ENCODE data around the gene GPNMB. TPM values are rescaled to one million over a fixed set of nuclear protein-coding genes. Genes with fewer than 3 reads are reported as not detected.
"Not testable (repeated sequence)": the region's sequence is repeated elsewhere in the genome, so short reads cannot be mapped to it uniquely, and the experiment has no call there.

The GPNMB gene
- total RNA-seq, 1 experiment from 2014 or later = 1.2 TPM

DNA sequence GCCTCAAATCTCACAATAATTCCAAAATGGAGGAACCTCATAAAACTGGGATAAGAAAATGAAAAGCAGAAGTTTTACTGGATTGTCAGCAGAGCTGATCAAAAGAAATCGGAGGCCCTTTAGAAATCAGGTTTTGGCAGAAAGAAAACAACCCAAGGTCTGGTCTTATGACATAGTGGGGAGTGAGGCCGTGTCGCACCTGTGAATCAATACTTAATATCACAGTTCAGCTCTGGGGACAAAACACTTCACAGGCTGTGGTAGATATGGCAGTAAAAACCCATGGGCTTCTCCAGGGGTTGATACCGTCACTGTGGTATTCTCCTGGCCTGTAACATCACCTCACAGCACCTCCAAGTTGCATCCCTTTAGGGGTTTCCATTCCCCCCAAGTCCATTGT, 46.0 kb downstream of the GPNMB start:
- Histone ChIP-seq H3K27me3 (ENCODE audit: control insufficient read depth, insufficient read depth, low read length) (no peaks in the 10 kb centered on the region), H3K36me3 (replicated peaks; ENCODE audit: control insufficient read depth, insufficient read depth, low read length) (no peaks in the 10 kb centered on the region), H3K4me3 (ENCODE audit: insufficient read depth, low read depth, low read length) (no peak overlapping the region)
- no peak for DNase-seq

DNA sequence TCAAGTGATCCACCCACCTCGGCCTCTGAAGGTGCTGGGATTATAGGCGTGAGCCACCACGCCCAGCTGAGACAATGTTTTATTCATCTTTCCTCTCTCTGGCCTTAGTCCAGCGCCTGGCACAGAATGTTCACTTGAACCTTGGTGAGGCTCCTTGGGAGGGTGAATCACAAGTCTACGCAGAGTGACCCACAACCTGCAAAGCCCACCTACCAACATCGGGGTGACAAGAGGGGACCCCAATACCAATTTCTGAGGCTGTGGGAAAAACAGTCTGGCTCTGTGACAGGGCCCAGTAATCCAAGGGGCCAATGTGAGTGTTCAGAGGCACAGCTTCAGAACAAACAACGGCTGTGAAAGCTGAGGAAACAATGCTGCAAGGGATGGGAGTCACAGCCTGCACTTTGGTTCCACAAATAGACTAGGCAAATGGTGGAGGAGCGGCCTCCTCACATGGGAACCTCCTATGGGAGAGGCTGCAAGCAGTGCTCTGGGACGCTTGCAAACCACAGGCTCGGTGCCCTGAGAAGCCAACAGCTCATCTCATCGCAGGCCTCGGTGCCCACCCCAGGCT, 47.0 kb downstream of the GPNMB start:
- Histone ChIP-seq H3K4me3 (ENCODE audit: insufficient read depth, low read depth, low read length) (no peak overlapping the region), H3K27me3 (ENCODE audit: control insufficient read depth, insufficient read depth, low read length) (no peaks in the 10 kb centered on the region), H3K36me3 (replicated peaks; ENCODE audit: control insufficient read depth, insufficient read depth, low read length) (no peaks in the 10 kb centered on the region)
- DNase-seq = no peak

DNA sequence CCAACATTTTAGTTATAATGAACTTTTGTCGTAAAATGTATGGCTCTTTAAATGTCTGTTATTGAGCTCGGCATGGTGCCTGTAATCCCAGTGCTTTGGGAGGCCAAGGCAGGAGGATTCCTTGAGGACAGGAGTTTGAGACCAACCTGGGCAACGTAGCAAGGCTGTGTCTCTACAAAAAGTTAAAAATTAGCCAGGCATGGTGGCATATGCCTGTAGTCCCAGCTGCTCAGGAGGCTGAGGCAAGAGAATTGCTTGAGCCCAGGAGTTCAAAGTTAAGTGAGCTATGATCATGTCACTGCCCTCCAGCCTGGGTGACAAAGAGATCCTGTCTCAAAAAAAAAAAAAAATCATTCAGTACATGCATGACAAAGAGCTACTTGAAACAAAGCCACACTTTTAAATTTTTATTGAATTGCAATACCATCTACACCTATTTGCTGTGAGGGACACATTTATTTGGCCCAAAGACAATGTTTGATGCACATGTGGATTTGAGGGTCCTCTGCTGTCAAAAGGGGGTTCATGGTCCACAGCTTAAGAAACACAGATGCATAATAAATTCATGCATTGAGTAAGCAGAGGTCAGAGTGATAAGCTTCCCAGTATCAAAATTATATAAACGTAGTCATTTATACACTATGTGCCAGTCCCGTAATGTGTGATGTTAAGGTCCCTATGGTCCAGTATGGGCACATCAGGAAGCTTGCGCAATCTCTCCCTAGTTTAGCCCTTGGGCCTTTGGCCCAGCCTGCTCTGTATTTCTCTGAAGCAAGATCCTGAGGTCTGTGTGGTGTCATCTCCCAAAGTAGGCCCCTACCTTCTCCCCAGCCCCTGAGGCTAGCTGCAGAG, 48.2 kb downstream of the GPNMB start:
- Histone ChIP-seq H3K4me3 (ENCODE audit: insufficient read depth, low read depth, low read length) (no peak overlapping the region), H3K36me3 (replicated peaks; ENCODE audit: control insufficient read depth, insufficient read depth, low read length) (no peaks in the 10 kb centered on the region), H3K27me3 (ENCODE audit: control insufficient read depth, insufficient read depth, low read length) (no peaks in the 10 kb centered on the region)
- DNase-seq = no peak

DNA sequence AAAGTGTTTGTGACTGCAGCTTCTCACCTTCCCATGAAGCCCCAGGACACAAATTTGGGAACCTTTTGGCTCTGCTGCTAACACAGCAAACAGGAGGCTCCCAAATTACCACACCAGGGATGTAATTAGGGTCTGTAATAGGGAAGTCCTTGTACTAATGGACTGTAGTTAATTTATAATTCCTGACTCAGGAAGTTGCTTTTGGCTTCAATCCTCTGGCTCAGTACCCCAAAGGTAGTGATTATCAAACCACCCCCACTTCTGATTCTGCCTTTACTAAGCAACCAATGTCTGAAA, 48.8 kb downstream of the GPNMB start:
- no peaks in the 10 kb centered on the region for H3K36me3 ChIP-seq (replicated peaks; ENCODE audit: control insufficient read depth, insufficient read depth, low read length)
- no peak for DNase-seq
- no peak overlapping the region for H3K4me3 ChIP-seq (ENCODE audit: insufficient read depth, low read depth, low read length)
- H3K27me3 ChIP-seq (ENCODE audit: control insufficient read depth, insufficient read depth, low read length) = no peaks in the 10 kb centered on the region

DNA sequence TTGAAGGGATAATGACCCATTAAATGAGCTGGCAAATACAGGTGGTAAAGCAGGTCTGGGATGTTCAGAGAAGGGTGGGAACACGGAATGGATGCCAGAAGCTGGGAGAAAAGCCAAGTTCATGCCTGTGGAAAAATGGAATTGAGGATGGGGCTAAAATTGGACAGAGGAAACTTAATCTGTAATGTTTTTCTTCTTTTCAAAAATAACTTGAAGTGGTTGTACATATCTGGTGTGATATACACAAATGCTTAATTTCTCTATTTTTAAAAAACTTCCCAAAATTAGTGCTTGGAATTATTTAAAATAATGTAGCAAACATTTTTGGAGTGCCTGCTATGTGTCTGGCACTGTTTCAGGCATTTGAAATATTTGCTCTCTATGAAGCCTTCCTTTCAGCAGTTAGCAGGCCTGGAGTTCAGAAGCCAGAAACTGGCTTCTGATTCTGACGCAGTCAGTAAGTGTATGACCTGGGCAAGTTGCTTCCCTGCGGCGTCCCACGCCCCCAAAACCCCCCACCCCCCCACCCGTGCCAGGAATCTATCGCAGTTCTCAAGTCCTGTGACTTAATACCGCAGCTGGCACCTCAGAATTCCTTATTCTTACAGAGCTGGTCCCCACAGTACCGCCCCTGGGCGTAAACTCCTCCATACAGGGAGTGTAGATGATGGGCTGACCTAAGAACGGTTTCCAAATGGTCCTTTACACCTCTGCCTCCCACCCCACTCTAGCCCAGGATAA, 51.7 kb downstream of the GPNMB start:
- Histone ChIP-seq H3K36me3 (replicated peaks; ENCODE audit: control insufficient read depth, insufficient read depth, low read length) (peaks cover 4% of the 10 kb centered on the region; the same call in 1 of the 2 replicates), H3K4me3 (ENCODE audit: insufficient read depth, low read depth, low read length) (no peak overlapping the region)
- DNase-seq = no peak

DNA sequence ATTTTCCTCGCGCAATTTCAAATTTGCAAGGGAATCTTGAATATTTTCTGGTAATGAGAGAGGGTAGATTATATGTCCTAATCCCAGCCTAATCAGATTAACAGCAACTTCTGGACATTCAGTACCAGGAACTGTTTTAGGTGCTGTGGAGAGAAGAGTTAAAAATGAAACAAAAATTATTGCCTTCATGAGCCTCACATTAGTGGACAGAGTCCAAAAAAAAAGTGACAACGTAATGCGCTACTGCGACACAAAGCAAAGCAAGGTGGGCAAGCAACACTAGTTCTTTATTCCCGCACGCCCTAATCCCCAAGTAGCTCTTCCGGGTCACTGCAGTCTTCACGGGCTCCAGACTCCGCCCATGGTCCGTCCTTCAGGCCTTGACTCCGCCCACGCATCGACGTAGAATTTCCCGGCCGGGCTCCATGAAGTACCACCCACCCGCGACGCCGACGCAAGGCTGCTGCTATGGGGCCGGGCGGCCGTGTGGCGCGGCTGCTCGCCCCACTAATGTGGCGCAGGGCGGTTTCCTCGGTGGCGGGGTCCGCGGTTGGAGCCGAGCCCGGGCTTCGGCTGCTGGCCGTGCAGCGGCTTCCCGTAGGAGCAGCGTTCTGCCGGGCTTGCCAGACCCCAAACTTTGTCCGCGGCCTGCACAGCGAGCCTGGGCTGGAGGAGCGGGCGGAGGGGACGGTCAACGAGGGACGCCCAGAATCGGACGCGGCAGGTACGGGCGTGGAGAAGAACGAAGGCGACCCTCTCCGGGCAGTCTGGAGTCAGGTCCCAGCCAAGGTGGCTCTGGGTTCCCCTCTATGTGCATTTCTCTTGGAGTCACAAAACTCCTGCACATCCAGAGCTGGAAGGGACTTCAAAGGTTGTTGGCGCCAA, 52.6 kb downstream of the GPNMB start, which contains the start of gene MALSU1:
Gene MALSU1, plus strand, starts transcription at position 455 of the 885 bp plus-strand sequence. Its CDS starts 14 bp downstream, at position 469.
- peak within 1 kb of the TSS; percentile 93 for H3K4me3 ChIP-seq (ENCODE audit: insufficient read depth, low read depth, low read length)
- DNase-seq = peak; percentile 93
- H3K27me3 ChIP-seq (ENCODE audit: control insufficient read depth, insufficient read depth, low read length) = no peaks in the 10 kb centered on the region
- H3K36me3 ChIP-seq (replicated peaks; ENCODE audit: control insufficient read depth, insufficient read depth, low read length) = peaks cover 4% of the 10 kb centered on the region; the same call in 1 of the 2 replicates

More for the DNA sequence above, 51.7 kb downstream of the GPNMB start:
- H3K27me3 ChIP-seq (ENCODE audit: control insufficient read depth, insufficient read depth, low read length) = no peaks in the 10 kb centered on the region

DNA sequence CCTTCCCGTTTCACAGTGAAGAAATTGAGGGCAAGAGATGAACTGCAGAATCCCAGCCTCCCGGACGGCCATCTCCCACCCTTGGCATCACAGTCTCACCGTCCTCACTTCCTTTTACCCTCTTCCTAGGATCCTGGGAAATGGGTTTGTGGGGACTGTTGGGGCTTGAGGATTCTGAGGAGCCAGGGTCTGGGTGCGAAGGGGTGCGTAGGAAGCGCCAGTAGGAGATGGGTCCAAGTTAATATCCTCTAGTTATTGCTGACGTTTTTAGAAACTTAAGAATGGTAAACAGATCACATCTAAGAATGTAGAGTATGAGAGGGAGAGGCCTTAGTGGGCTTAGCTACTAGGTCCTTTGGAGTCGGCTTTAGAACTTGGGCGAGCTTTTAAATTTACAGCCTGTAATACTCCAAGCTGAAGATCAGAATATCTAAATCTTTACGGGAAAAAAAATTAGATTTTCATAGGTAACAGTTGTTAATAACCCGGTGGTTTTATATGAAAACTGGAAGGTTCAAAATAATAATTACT, 53.3 kb downstream of the GPNMB start:
- peak overlapping the region; percentile 93 for H3K4me3 ChIP-seq (ENCODE audit: insufficient read depth, low read depth, low read length)
- no peaks in the 10 kb centered on the region for H3K27me3 ChIP-seq (ENCODE audit: control insufficient read depth, insufficient read depth, low read length)
- peaks cover 4% of the 10 kb centered on the region; the same call in 1 of the 2 replicates for H3K36me3 ChIP-seq (replicated peaks; ENCODE audit: control insufficient read depth, insufficient read depth, low read length)
- no peak for DNase-seq

DNA sequence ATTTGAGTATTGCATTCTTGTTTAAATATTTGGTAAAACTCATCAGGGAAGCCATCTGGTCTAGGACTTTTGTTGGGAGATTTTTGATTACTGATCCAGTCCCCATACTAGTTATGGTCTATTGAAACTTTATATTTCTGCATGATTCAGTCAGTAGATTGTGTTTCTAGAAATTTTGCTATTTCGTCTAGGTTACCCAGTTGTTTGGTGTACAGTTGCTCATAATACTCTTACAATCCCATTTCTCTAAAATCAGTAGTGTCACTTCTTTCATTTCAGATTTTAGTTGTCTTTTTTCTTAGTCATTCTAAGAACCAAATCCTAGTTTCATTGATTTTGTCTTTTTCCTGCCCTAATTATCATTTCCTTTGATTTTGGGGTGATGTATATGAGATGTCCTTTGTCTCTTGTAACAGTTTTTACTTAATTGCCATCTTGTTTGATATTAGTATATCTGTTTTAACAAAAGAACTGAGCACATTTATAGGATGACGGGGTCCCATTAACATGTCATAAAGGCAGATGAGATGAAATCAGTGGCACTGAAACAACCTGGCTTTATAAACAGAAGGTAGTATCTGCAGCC, 60.5 kb downstream of the GPNMB start:
- no peak for DNase-seq
- no peak overlapping the region for H3K4me3 ChIP-seq (ENCODE audit: insufficient read depth, low read depth, low read length)
- peaks cover 20% of the 10 kb centered on the region for H3K36me3 ChIP-seq (replicated peaks; ENCODE audit: control insufficient read depth, insufficient read depth, low read length)
- no peaks in the 10 kb centered on the region for H3K27me3 ChIP-seq (ENCODE audit: control insufficient read depth, insufficient read depth, low read length)

DNA sequence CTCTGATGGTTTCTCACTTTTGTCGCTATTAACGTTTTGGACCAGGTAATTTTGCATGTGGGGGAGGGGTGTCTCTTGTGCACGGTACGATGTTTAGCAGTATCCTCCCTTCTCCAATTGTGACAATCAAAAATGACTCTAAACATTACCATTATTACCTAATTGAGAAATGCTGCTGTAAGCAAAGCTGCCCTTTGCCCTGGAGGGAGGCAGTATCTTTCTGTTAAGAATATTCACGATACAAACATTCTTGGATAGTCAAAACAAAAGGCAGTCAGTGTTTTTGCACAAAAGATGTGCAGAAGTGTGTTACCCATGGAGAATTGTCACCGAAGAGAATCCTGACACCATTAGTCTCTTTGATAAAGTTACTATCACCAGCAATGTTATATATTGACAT, 62.2 kb downstream of the GPNMB start:
- DNase-seq = no peak
- Histone ChIP-seq H3K4me3 (ENCODE audit: insufficient read depth, low read depth, low read length) (no peak overlapping the region), H3K27me3 (ENCODE audit: control insufficient read depth, insufficient read depth, low read length) (no peaks in the 10 kb centered on the region), H3K36me3 (replicated peaks; ENCODE audit: control insufficient read depth, insufficient read depth, low read length) (peaks cover 28% of the 10 kb centered on the region)

DNA sequence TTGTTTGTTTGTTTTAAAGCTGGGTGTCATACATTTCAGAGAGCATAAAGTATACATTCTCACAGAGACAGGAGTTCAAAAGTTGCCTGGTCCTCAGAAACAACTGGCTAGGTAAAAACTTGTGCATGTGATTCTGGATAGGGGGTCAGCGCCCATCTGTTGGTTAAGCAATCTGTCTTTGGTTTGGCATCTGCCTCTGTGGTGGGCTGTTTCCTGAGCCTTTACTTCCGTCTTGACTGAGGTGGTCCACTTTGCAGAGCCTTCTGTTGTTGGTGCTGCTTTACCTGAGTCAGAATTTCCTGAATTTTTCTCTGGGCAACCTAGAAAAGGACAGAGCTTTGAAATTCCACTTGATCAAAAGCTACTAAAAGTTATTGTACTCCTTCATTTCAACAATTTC, 65.6 kb downstream of the GPNMB start:
- H3K4me3 ChIP-seq (ENCODE audit: insufficient read depth, low read depth, low read length); H3K27me3 ChIP-seq (ENCODE audit: control insufficient read depth, insufficient read depth, low read length); DNase-seq: not testable (repeated sequence)
- H3K36me3 ChIP-seq (replicated peaks; ENCODE audit: control insufficient read depth, insufficient read depth, low read length) = peaks cover 37% of the 10 kb centered on the region

DNA sequence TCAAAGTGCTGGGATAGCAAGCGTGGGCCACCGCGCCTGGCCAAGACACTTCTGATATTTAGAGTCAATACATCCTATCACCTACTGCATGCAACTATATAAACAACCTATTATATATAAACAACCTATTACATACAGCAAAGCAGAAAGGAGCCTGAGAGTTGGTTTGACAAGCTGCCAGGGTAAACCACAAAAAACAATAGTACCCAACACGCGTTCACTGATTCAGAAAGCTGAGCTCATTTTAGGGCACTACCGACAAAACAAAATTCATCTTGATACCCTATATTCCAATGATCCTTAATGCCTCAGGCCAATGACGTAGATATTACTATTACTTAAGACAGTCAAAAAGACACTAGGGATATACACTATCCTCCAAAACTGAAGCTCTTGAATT, 68.8 kb downstream of the GPNMB start:
- no peaks in the 10 kb centered on the region for H3K27me3 ChIP-seq (ENCODE audit: control insufficient read depth, insufficient read depth, low read length)
- DNase-seq = no peak
- no peak overlapping the region for H3K4me3 ChIP-seq (ENCODE audit: insufficient read depth, low read depth, low read length)
- H3K36me3 ChIP-seq (replicated peaks; ENCODE audit: control insufficient read depth, insufficient read depth, low read length) = peaks cover 46% of the 10 kb centered on the region
